ENCODE results near the gene RC3H1.

- TF ChIP-seq, protein P1, sequence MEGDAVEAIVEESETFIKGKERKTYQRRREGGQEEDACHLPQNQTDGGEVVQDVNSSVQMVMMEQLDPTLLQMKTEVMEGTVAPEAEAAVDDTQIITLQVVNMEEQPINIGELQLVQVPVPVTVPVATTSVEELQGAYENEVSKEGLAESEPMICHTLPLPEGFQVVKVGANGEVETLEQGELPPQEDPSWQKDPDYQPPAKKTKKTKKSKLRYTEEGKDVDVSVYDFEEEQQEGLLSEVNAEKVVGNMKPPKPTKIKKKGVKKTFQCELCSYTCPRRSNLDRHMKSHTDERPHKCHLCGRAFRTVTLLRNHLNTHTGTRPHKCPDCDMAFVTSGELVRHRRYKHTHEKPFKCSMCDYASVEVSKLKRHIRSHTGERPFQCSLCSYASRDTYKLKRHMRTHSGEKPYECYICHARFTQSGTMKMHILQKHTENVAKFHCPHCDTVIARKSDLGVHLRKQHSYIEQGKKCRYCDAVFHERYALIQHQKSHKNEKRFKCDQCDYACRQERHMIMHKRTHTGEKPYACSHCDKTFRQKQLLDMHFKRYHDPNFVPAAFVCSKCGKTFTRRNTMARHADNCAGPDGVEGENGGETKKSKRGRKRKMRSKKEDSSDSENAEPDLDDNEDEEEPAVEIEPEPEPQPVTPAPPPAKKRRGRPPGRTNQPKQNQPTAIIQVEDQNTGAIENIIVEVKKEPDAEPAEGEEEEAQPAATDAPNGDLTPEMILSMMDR (IDR thresholded peaks at IDR 0.05; ENCODE audit: low read depth, low read length, missing input control) = no peak
- TF ChIP-seq, protein P2, sequence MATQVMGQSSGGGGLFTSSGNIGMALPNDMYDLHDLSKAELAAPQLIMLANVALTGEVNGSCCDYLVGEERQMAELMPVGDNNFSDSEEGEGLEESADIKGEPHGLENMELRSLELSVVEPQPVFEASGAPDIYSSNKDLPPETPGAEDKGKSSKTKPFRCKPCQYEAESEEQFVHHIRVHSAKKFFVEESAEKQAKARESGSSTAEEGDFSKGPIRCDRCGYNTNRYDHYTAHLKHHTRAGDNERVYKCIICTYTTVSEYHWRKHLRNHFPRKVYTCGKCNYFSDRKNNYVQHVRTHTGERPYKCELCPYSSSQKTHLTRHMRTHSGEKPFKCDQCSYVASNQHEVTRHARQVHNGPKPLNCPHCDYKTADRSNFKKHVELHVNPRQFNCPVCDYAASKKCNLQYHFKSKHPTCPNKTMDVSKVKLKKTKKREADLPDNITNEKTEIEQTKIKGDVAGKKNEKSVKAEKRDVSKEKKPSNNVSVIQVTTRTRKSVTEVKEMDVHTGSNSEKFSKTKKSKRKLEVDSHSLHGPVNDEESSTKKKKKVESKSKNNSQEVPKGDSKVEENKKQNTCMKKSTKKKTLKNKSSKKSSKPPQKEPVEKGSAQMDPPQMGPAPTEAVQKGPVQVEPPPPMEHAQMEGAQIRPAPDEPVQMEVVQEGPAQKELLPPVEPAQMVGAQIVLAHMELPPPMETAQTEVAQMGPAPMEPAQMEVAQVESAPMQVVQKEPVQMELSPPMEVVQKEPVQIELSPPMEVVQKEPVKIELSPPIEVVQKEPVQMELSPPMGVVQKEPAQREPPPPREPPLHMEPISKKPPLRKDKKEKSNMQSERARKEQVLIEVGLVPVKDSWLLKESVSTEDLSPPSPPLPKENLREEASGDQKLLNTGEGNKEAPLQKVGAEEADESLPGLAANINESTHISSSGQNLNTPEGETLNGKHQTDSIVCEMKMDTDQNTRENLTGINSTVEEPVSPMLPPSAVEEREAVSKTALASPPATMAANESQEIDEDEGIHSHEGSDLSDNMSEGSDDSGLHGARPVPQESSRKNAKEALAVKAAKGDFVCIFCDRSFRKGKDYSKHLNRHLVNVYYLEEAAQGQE (IDR thresholded peaks at IDR 0.05) = no peak
- no peak for TF ChIP-seq RAD21 (IDR thresholded peaks at IDR 0.05)
- no peak for TF ChIP-seq RXRA (IDR thresholded peaks at IDR 0.05)
- TF ChIP-seq TAF1 (conservative IDR thresholded peaks at IDR 0.05) = no peak
- TF ChIP-seq EGR1 (IDR thresholded peaks at IDR 0.05; ENCODE audit: low read depth in 2 of 2) = no peak
- TF ChIP-seq HNF4G (IDR thresholded peaks at IDR 0.05) = no peak
- TF ChIP-seq FOXA2 (IDR thresholded peaks at IDR 0.05) = no peak
- no peak for TF ChIP-seq JUND (IDR thresholded peaks at IDR 0.05)
- no peak for TF ChIP-seq YY1 (IDR thresholded peaks at IDR 0.05)
- TF ChIP-seq, protein P3, sequence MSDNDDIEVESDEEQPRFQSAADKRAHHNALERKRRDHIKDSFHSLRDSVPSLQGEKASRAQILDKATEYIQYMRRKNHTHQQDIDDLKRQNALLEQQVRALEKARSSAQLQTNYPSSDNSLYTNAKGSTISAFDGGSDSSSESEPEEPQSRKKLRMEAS (IDR thresholded peaks at IDR 0.05) = no peak
Observed at GRCh38 chr1:174003867-174004266, 18.3 kb downstream of the RC3H1 start.

Data from liver (tissue), 3 donors.